HepG2 (cell line): ENCODE results near the gene NAT9.

Experiments
- EP300 ChIP-seq, 3 experiments: sonication (generic) in 1 of 3; formaldehyde crosslinking in 1 of 3; IDR thresholded peaks; 2 replicates each; pipeline versions ENCODE4 v1.5.1 to v1.6.1; 2011 to 2020; ENCODE audit warnings: low read depth in 2 of 3, low read length in 2 of 3, borderline replicate concordance in 1 of 3, improper control_type of control experiment in 1 of 3, mild to moderate bottlenecking in 1 of 3, missing genetic modification reagents in 1 of 3, moderate library complexity in 1 of 3
- GABPB1 ChIP-seq: IDR thresholded peaks from 2 replicates; pipeline ENCODE4 v1.6.1; 2016; ENCODE audit warnings: mild to moderate bottlenecking, missing genetic modification reagents, moderate library complexity, missing compliant biosample characterization
- HIVEP1 ChIP-seq: sonication (generic); formaldehyde crosslinking; IDR thresholded peaks from 2 replicates; pipeline ENCODE4 v1.4.0; 2020; ENCODE audit warnings: mild to moderate bottlenecking, missing genetic modification reagents
- MAFG ChIP-seq: sonication (generic); formaldehyde crosslinking; IDR thresholded peaks from 2 replicates; pipeline ENCODE4 v1.5.1; 2020; ENCODE audit warnings: mild to moderate bottlenecking, missing genetic modification reagents
- MAFK ChIP-seq, 2 experiments: IDR thresholded peaks in 1 of 2; conservative IDR thresholded peaks in 1 of 2; 2 replicates each; pipeline ENCODE4 v1.6.1; 2011; ENCODE audit warnings: improper control_type of control experiment in 2 of 2, low read length in 2 of 2
- NR1H2 ChIP-seq: sonication (generic); formaldehyde crosslinking; IDR thresholded peaks from 2 replicates; pipeline ENCODE4 v1.8.1; 2022; ENCODE audit warnings: low read depth, missing genetic modification reagents, borderline replicate concordance
- SKI ChIP-seq: fragments of 450-650 bp; IDR thresholded peaks from one replicate; pipeline ENCODE4 v1.6.1; 2018; ENCODE audit warnings: mild to moderate bottlenecking; ENCODE audit not compliant: partially characterized antibody
- TF ChIP-seq, protein P1 (sequence below): sonication (generic); formaldehyde crosslinking; IDR thresholded peaks from 2 replicates; pipeline ENCODE4 v1.5.0; 2020; ENCODE audit warnings: mild to moderate bottlenecking, missing genetic modification reagents, moderate library complexity
- TF ChIP-seq, protein P2 (sequence below): sonication (generic); formaldehyde crosslinking; IDR thresholded peaks from 2 replicates; pipeline ENCODE4 v1.5.0; 2020; ENCODE audit warnings: missing genetic modification reagents

DNA sequence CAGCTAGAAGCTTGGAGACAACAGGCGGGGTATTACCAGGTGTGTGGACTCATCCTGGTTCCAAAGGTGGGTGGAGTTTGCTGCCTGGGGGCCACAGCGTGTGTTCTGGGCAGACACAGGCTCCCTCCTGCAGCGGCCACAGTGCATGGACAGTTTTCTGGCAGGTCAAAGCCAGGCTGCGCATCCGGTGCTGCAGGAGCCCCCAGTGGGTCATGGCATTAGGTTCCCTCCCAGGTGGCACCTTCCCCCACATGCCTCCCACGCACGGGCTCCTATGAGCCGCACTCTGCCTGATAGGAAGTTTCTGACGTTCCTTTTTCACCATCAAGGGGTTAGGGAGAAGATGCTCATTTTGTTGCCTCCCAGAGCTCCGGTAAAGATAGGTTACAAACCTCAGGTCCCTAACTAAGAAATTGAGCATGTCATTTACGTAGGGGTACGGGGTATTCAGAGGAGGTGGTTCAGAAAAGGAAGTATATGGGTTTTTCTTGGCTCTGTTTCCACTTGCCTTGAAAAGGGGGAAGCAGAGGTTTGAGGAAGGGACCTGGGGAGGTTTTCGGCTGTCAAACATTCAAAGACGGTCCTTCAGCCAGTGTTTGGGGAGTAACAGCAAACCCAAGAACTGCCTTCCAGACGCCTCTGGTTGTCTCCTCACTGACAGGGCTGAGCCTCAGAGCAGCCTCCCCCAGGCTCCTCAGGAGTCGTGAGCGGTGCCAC is 32.7 kb upstream of the NAT9 start:
- TF ChIP-seq MAFG (CRISPR knock-in tag), result no peak
- no peak for TF ChIP-seq GABPB1 (CRISPR knock-in tag)
- no peak for TF ChIP-seq NR1H2 (CRISPR knock-in tag)
- TF ChIP-seq, protein P1, sequence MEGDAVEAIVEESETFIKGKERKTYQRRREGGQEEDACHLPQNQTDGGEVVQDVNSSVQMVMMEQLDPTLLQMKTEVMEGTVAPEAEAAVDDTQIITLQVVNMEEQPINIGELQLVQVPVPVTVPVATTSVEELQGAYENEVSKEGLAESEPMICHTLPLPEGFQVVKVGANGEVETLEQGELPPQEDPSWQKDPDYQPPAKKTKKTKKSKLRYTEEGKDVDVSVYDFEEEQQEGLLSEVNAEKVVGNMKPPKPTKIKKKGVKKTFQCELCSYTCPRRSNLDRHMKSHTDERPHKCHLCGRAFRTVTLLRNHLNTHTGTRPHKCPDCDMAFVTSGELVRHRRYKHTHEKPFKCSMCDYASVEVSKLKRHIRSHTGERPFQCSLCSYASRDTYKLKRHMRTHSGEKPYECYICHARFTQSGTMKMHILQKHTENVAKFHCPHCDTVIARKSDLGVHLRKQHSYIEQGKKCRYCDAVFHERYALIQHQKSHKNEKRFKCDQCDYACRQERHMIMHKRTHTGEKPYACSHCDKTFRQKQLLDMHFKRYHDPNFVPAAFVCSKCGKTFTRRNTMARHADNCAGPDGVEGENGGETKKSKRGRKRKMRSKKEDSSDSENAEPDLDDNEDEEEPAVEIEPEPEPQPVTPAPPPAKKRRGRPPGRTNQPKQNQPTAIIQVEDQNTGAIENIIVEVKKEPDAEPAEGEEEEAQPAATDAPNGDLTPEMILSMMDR (CRISPR knock-in tag), result no peak
- TF ChIP-seq SKI, result no peak
- TF ChIP-seq MAFK (conservative IDR thresholded peaks at IDR 0.05 in 1 of 2, IDR thresholded peaks at IDR 0.05 in 1 of 2; ENCODE audit: low read length in 2 of 2), result no peak
- TF ChIP-seq EP300 (IDR thresholded peaks at IDR 0.05; ENCODE audit: low read depth in 2 of 2, low read length in 2 of 2), result no peak
- TF ChIP-seq EP300 (CRISPR knock-in tag; IDR thresholded peaks at IDR 0.05; ENCODE audit: borderline replicate concordance), result no peak
- TF ChIP-seq HIVEP1 (CRISPR knock-in tag), result no peak
- TF ChIP-seq, protein P2, sequence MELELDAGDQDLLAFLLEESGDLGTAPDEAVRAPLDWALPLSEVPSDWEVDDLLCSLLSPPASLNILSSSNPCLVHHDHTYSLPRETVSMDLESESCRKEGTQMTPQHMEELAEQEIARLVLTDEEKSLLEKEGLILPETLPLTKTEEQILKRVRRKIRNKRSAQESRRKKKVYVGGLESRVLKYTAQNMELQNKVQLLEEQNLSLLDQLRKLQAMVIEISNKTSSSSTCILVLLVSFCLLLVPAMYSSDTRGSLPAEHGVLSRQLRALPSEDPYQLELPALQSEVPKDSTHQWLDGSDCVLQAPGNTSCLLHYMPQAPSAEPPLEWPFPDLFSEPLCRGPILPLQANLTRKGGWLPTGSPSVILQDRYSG, result no peak
